SJSA1 (cell line): ENCODE results near the gene RPE. TPM values are rescaled to one million over a fixed set of nuclear protein-coding genes. Genes with fewer than 3 reads are reported as not detected.

Experiments
- DNase-seq, 2 experiments: peaks; one replicate each; pipeline ENCODE4 v3.0.0-alpha.2; 2015 to 2020; ENCODE audit warnings: low spot score in 2 of 2, low read depth in 1 of 2
- H3K27ac ChIP-seq: fragments of 250-450 bp; sonication (Bioruptor Pico); 2 replicates; pipeline ENCODE4 v1.5.1; 2020; ENCODE audit warnings: mild to moderate bottlenecking, moderate library complexity
- H3K27me3 ChIP-seq: fragments of 250-450 bp; sonication (Bioruptor Pico); replicated peaks from 2 replicates; pipeline ENCODE4 v1.5.1; 2020; ENCODE audit warnings: mild to moderate bottlenecking, moderate library complexity
- H3K36me3 ChIP-seq: fragments of 250-450 bp; sonication (Bioruptor Pico); 2 replicates; pipeline ENCODE4 v1.5.1; 2020; ENCODE audit warnings: mild to moderate bottlenecking
- H3K4me1 ChIP-seq: fragments of 250-450 bp; sonication (Bioruptor Pico); replicated peaks from 2 replicates; pipeline ENCODE4 v1.6.1; 2021; ENCODE audit warnings: mild to moderate bottlenecking
- H3K4me3 ChIP-seq: fragments of 250-450 bp; sonication (Bioruptor Pico); 2 replicates; pipeline ENCODE4 v1.5.1; 2020; ENCODE audit warnings: mild to moderate bottlenecking
- H3K9me3 ChIP-seq: fragments of 250-450 bp; sonication (Bioruptor Pico); replicated peaks from 2 replicates; pipeline ENCODE4 v1.5.1; 2020; ENCODE audit warnings: mild to moderate bottlenecking
- total RNA-seq: library from RNA; depleted of rRNA; stranded (reverse); fragments of >200 nt; shearing (Covaris generic); gene quantifications from 2 replicates; pipeline ENCODE4 v1.2.3, GENCODE V29; 2014; rRNA removed

Gene RPE
- 87.3 and 101 TPM in 2 replicates for total RNA-seq

- H3K4me3 ChIP-seq = peak within 1 kb of the TSS; percentile 87
- no peaks in the 10 kb centered on the region for H3K27me3 ChIP-seq
- H3K27ac ChIP-seq = peak within 1 kb of the TSS; percentile 53
- peaks cover 16% of the 10 kb centered on the region for H3K4me1 ChIP-seq
- no peaks in the 10 kb centered on the region for H3K9me3 ChIP-seq
- DNase-seq = peak; percentile 93 to 97
- H3K36me3 ChIP-seq = peaks cover 31% of the 10 kb centered on the region
Observed at GRCh38 chr2:210002158-210003157, at the start of gene RPE. TSS of gene RPE (plus strand) at chr2:210002638. CDS start at chr2:210002662, 24 bp downstream.

- Histone ChIP-seq H3K4me3 (no peak overlapping the region), H3K36me3 (no peaks in the 10 kb centered on the region), H3K4me1 (0 out of 2 replicates have a peak, but pooled peaks cover 4% of the 10 kb centered on the region), H3K27ac (no peak overlapping the region), H3K27me3 (no peaks in the 10 kb centered on the region), H3K9me3 (no peaks in the 10 kb centered on the region)
- no peak for DNase-seq
Observed at GRCh38 chr2:209956271-209956670, 46.2 kb upstream of the RPE start.

- no peaks in the 10 kb centered on the region for H3K27me3 ChIP-seq
- H3K36me3 ChIP-seq = no peaks in the 10 kb centered on the region
- H3K9me3 ChIP-seq = no peaks in the 10 kb centered on the region
- no peak overlapping the region for H3K4me3 ChIP-seq
- no peak overlapping the region for H3K27ac ChIP-seq
- 0 out of 2 replicates have a peak, but pooled peaks cover 4% of the 10 kb centered on the region for H3K4me1 ChIP-seq
- no peak for DNase-seq
Observed at GRCh38 chr2:209958016-209958415, 44.4 kb upstream of the RPE start.

GRCh38 chr2:209960045-209960444 lies 42.4 kb upstream of the RPE start:
- no peak for DNase-seq
- Histone ChIP-seq H3K36me3 (no peaks in the 10 kb centered on the region), H3K4me1 (0 out of 2 replicates have a peak, but pooled peaks cover 4% of the 10 kb centered on the region), H3K4me3 (no peak overlapping the region), H3K9me3 (no peaks in the 10 kb centered on the region), H3K27me3 (no peaks in the 10 kb centered on the region), H3K27ac (no peak overlapping the region)

- Histone ChIP-seq H3K36me3 (no peaks in the 10 kb centered on the region), H3K9me3 (no peaks in the 10 kb centered on the region), H3K4me1 (0 out of 2 replicates have a peak, but pooled peaks cover 4% of the 10 kb centered on the region), H3K27me3 (no peaks in the 10 kb centered on the region), H3K4me3 (no peak overlapping the region), H3K27ac (no peak overlapping the region)
- peak; percentile 37 to 49 for DNase-seq
Observed at GRCh38 chr2:209960676-209961630, 41.5 kb upstream of the RPE start.

- H3K27me3 ChIP-seq = no peaks in the 10 kb centered on the region
- H3K4me1 ChIP-seq = no peaks in the 10 kb centered on the region
- no peaks in the 10 kb centered on the region for H3K9me3 ChIP-seq
- DNase-seq = no peak
- no peak overlapping the region for H3K4me3 ChIP-seq
- no peak overlapping the region for H3K27ac ChIP-seq
- H3K36me3 ChIP-seq = no peaks in the 10 kb centered on the region
Observed at GRCh38 chr2:209965723-209966122, 36.7 kb upstream of the RPE start.

- H3K36me3 ChIP-seq = no peaks in the 10 kb centered on the region
Observed at GRCh38 chr2:209969692-209970091, 32.7 kb upstream of the RPE start.

GRCh38 chr2:209970271-209970670 lies 32.2 kb upstream of the RPE start:
- Histone ChIP-seq H3K4me3 (no peak overlapping the region), H3K9me3 (no peaks in the 10 kb centered on the region), H3K27me3 (no peaks in the 10 kb centered on the region), H3K4me1 (no peaks in the 10 kb centered on the region), H3K27ac (no peak overlapping the region), H3K36me3 (no peaks in the 10 kb centered on the region)
- no peak for DNase-seq

More at GRCh38 chr2:209969692-209970091, 32.7 kb upstream of the RPE start:
- Histone ChIP-seq H3K4me1 (no peaks in the 10 kb centered on the region), H3K27me3 (no peaks in the 10 kb centered on the region), H3K4me3 (no peak overlapping the region), H3K9me3 (no peaks in the 10 kb centered on the region), H3K27ac (no peak overlapping the region)
- DNase-seq = no peak

GRCh38 chr2:209970711-209971110 lies 31.7 kb upstream of the RPE start:
- H3K4me1 ChIP-seq = no peaks in the 10 kb centered on the region
- no peak for DNase-seq
- no peaks in the 10 kb centered on the region for H3K27me3 ChIP-seq
- no peaks in the 10 kb centered on the region for H3K9me3 ChIP-seq
- H3K4me3 ChIP-seq = no peak overlapping the region
- no peak overlapping the region for H3K27ac ChIP-seq
- H3K36me3 ChIP-seq = no peaks in the 10 kb centered on the region

GRCh38 chr2:209973328-209973727 lies 29.1 kb upstream of the RPE start:
- Histone ChIP-seq H3K36me3 (no peaks in the 10 kb centered on the region), H3K9me3 (no peaks in the 10 kb centered on the region), H3K4me3 (no peak overlapping the region), H3K27me3 (no peaks in the 10 kb centered on the region), H3K4me1 (no peaks in the 10 kb centered on the region), H3K27ac (no peak overlapping the region)
- DNase-seq = no peak

- DNase-seq = no peak
- Histone ChIP-seq H3K27ac (no peak overlapping the region), H3K4me3 (no peak overlapping the region), H3K9me3 (no peaks in the 10 kb centered on the region), H3K27me3 (no peaks in the 10 kb centered on the region), H3K4me1 (no peaks in the 10 kb centered on the region), H3K36me3 (no peaks in the 10 kb centered on the region)
Observed at GRCh38 chr2:209974576-209974975, 27.9 kb upstream of the RPE start.

- no peaks in the 10 kb centered on the region for H3K4me1 ChIP-seq
- no peak overlapping the region for H3K27ac ChIP-seq
- DNase-seq = no peak
- no peaks in the 10 kb centered on the region for H3K9me3 ChIP-seq
- H3K36me3 ChIP-seq = no peaks in the 10 kb centered on the region
- H3K4me3 ChIP-seq = no peak overlapping the region
- H3K27me3 ChIP-seq = no peaks in the 10 kb centered on the region
Observed at GRCh38 chr2:209976698-209977385, 25.6 kb upstream of the RPE start.
